Ovary (tissue), 3 donors: ENCODE measurements around the gene EXOC3L1.

Source experiments
- CTCF ChIP-seq, 3 donors: fragments of 450-650 bp in 2 of 3; fragments of 200-600 bp in 1 of 3; IDR thresholded peaks; one replicate each; pipeline versions ENCODE4 v1.5.1 to v1.8.0; 2016 to 2022; ENCODE audit warnings: antibody characterized with exemption in 3 of 3, mild to moderate bottlenecking in 1 of 3
- EP300 ChIP-seq: sonication (generic); formaldehyde crosslinking; IDR thresholded peaks from one replicate; pipeline ENCODE4 v1.6.1; 2017; ENCODE audit warnings: antibody characterized with exemption
- POLR2A ChIP-seq: fragments of 450-650 bp; IDR thresholded peaks from one replicate; pipeline ENCODE4 v1.6.1; 2017; ENCODE audit warnings: antibody characterized with exemption, mild to moderate bottlenecking, moderate library complexity
- donor health status: DM: no; HTN: no; CAD: no.

GRCh38 chr16:67226295-67226803 is 36.4 kb upstream of the EXOC3L1 start:
- TF ChIP-seq CTCF (IDR thresholded peaks at IDR 0.05) (no peak), POLR2A (no peak), EP300 (no peak)
